HEK293 (cell line): ENCODE data around the gene STAP2.
A peak's percentile ranks its signal among the peaks of the same experiment; 100 is the strongest.

Experiments
- GFI1B ChIP-seq: fragments of 450-650 bp; formaldehyde crosslinking; IDR thresholded peaks from 2 replicates; pipeline ENCODE4 v1.5.1; 2016; ENCODE audit warnings: missing biosample characterization, missing genetic modification characterization
- GLIS1 ChIP-seq: fragments of 450-650 bp; formaldehyde crosslinking; IDR thresholded peaks from 2 replicates; pipeline ENCODE4 v1.5.1; 2016; ENCODE audit warnings: missing biosample characterization, missing genetic modification characterization
- OVOL3 ChIP-seq: fragments of 450-650 bp; formaldehyde crosslinking; IDR thresholded peaks from 2 replicates; pipeline ENCODE4 v1.5.1; 2016; ENCODE audit warnings: missing biosample characterization, missing genetic modification characterization
- PRDM4 ChIP-seq: fragments of 450-650 bp; formaldehyde crosslinking; IDR thresholded peaks from 2 replicates; pipeline ENCODE4 v1.5.1; 2017; ENCODE audit warnings: missing biosample characterization, missing genetic modification characterization
- REST ChIP-seq: fragments of 450-650 bp; formaldehyde crosslinking; IDR thresholded peaks from 2 replicates; pipeline ENCODE4 v1.5.1; 2016; ENCODE audit warnings: missing biosample characterization, missing genetic modification characterization
- SALL2 ChIP-seq: fragments of 450-650 bp; formaldehyde crosslinking; IDR thresholded peaks from 2 replicates; pipeline ENCODE4 v1.5.0; 2017; ENCODE audit warnings: missing biosample characterization, mild to moderate bottlenecking, missing genetic modification characterization, borderline replicate concordance
- YY2 ChIP-seq: fragments of 450-650 bp; formaldehyde crosslinking; IDR thresholded peaks from 2 replicates; pipeline ENCODE4 v1.5.1; 2016; ENCODE audit warnings: missing biosample characterization, missing genetic modification characterization
- ZBTB48 ChIP-seq: fragments of 450-650 bp; formaldehyde crosslinking; IDR thresholded peaks from 2 replicates; pipeline ENCODE4 v1.5.1; 2016; ENCODE audit warnings: missing biosample characterization, missing genetic modification characterization
- ZBTB49 ChIP-seq: fragments of 450-650 bp; formaldehyde crosslinking; IDR thresholded peaks from 2 replicates; pipeline ENCODE4 v1.5.1; 2016; ENCODE audit warnings: missing biosample characterization, missing genetic modification characterization, low read depth
- ZNF10 ChIP-seq: fragments of 450-650 bp; formaldehyde crosslinking; IDR thresholded peaks from 2 replicates; pipeline ENCODE4 v1.5.1; 2017; ENCODE audit warnings: missing biosample characterization, missing genetic modification characterization
- ZNF132 ChIP-seq: fragments of 450-650 bp; formaldehyde crosslinking; IDR thresholded peaks from 2 replicates; pipeline ENCODE4 v1.5.1; 2017; ENCODE audit warnings: missing biosample characterization, missing genetic modification characterization, borderline replicate concordance
- ZNF155 ChIP-seq: fragments of 450-650 bp; formaldehyde crosslinking; IDR thresholded peaks from 2 replicates; pipeline ENCODE4 v1.5.1; 2016; ENCODE audit warnings: missing biosample characterization, missing genetic modification characterization
- ZNF169 ChIP-seq: fragments of 450-650 bp; formaldehyde crosslinking; IDR thresholded peaks from 2 replicates; pipeline ENCODE4 v1.5.1; 2016; ENCODE audit warnings: missing biosample characterization, missing genetic modification characterization
- ZNF184 ChIP-seq: fragments of 450-650 bp; IDR thresholded peaks from 2 replicates; pipeline ENCODE4 v1.5.1; 2018; ENCODE audit warnings: missing biosample characterization, mild to moderate bottlenecking, missing genetic modification characterization
- ZNF211 ChIP-seq: fragments of 450-650 bp; formaldehyde crosslinking; IDR thresholded peaks from 2 replicates; pipeline ENCODE4 v1.5.1; 2016; ENCODE audit warnings: low read depth, missing biosample characterization, missing genetic modification characterization
- ZNF302 ChIP-seq: fragments of 450-650 bp; formaldehyde crosslinking; IDR thresholded peaks from 2 replicates; pipeline ENCODE4 v1.5.1; 2016; ENCODE audit warnings: missing biosample characterization, missing genetic modification characterization, low read depth
- ZNF311 ChIP-seq: fragments of 450-650 bp; formaldehyde crosslinking; IDR thresholded peaks from 2 replicates; pipeline ENCODE4 v1.5.1; 2017; ENCODE audit warnings: missing biosample characterization, missing genetic modification characterization, borderline replicate concordance
- ZNF354C ChIP-seq: fragments of 450-650 bp; formaldehyde crosslinking; IDR thresholded peaks from 2 replicates; pipeline ENCODE4 v1.5.1; 2016; ENCODE audit warnings: missing biosample characterization, missing genetic modification characterization, low read depth, borderline replicate concordance
- ZNF366 ChIP-seq: fragments of 450-650 bp; formaldehyde crosslinking; conservative IDR thresholded peaks from 2 replicates; pipeline ENCODE4 v1.5.1; 2016; ENCODE audit warnings: missing biosample characterization, missing genetic modification characterization
- ZNF37A ChIP-seq: fragments of 450-650 bp; IDR thresholded peaks from 2 replicates; pipeline ENCODE4 v1.5.1; 2018; ENCODE audit warnings: missing biosample characterization, missing genetic modification characterization
- ZNF404 ChIP-seq: fragments of 450-650 bp; formaldehyde crosslinking; IDR thresholded peaks from 2 replicates; pipeline ENCODE4 v1.5.1; 2017; ENCODE audit warnings: missing biosample characterization, missing genetic modification characterization
- ZNF423 ChIP-seq: fragments of 450-650 bp; formaldehyde crosslinking; IDR thresholded peaks from 2 replicates; pipeline ENCODE4 v1.5.1; 2016; ENCODE audit warnings: missing biosample characterization, missing genetic modification characterization
- ZNF426 ChIP-seq: fragments of 450-650 bp; formaldehyde crosslinking; IDR thresholded peaks from 2 replicates; pipeline ENCODE4 v1.5.1; 2017; ENCODE audit warnings: missing biosample characterization, missing genetic modification characterization, mild to moderate bottlenecking, inconsistent platforms, moderate library complexity
- ZNF555 ChIP-seq: fragments of 450-650 bp; formaldehyde crosslinking; conservative IDR thresholded peaks from 2 replicates; pipeline ENCODE4 v1.5.1; 2017; ENCODE audit warnings: missing biosample characterization, mild to moderate bottlenecking, missing genetic modification characterization, inconsistent platforms
- ZNF585B ChIP-seq: fragments of 450-650 bp; formaldehyde crosslinking; IDR thresholded peaks from 2 replicates; pipeline ENCODE4 v1.5.1; 2016; ENCODE audit warnings: missing biosample characterization, missing genetic modification characterization
- ZNF600 ChIP-seq: fragments of 450-650 bp; formaldehyde crosslinking; IDR thresholded peaks from 2 replicates; pipeline ENCODE4 v1.5.1; 2016; ENCODE audit warnings: missing biosample characterization, missing genetic modification characterization
- ZNF664 ChIP-seq: fragments of 450-650 bp; formaldehyde crosslinking; IDR thresholded peaks from 2 replicates; pipeline ENCODE4 v1.5.1; 2016; ENCODE audit warnings: missing biosample characterization, missing genetic modification characterization
- ZNF704 ChIP-seq: fragments of 450-650 bp; formaldehyde crosslinking; IDR thresholded peaks from 2 replicates; pipeline ENCODE4 v1.5.1; 2016; ENCODE audit warnings: missing biosample characterization, missing genetic modification characterization
- ZNF837 ChIP-seq: fragments of 450-650 bp; formaldehyde crosslinking; IDR thresholded peaks from 2 replicates; pipeline ENCODE4 v1.5.1; 2016; ENCODE audit warnings: missing biosample characterization, missing genetic modification characterization
- ZSCAN4 ChIP-seq: fragments of 450-650 bp; formaldehyde crosslinking; IDR thresholded peaks from 2 replicates; pipeline ENCODE4 v1.5.1; 2017; ENCODE audit warnings: missing biosample characterization, missing genetic modification characterization

The STAP2 gene

GRCh38 chr19:4279530-4280422 is 58.9 kb downstream of the STAP2 start (continued):
- TF ChIP-seq ZNF302 (tag by site-specific recombination) (no peak), ZNF155 (no peak), ZNF704 (tag by site-specific recombination) (no peak), ZNF555 (tag by site-specific recombination) (no peak), ZBTB49 (no peak), ZNF600 (tag by site-specific recombination) (no peak), ZNF837 (tag by site-specific recombination) (no peak), REST (tag by site-specific recombination) (no peak), ZSCAN4 (tag by site-specific recombination) (no peak), OVOL3 (no peak), YY2 (no peak), ZNF10 (tag by site-specific recombination) (no peak), ZNF311 (no peak), ZNF664 (tag by site-specific recombination) (no peak), GLIS1 (tag by site-specific recombination) (peak; percentile 76), ZNF184 (tag by site-specific recombination) (no peak), ZNF211 (no peak), ZNF354C (tag by site-specific recombination) (no peak), ZNF132 (no peak), GFI1B (tag by site-specific recombination) (no peak), ZNF37A (tag by site-specific recombination) (no peak), ZBTB48 (no peak), ZNF426 (tag by site-specific recombination) (no peak), SALL2 (tag by site-specific recombination) (no peak), ZNF169 (tag by site-specific recombination) (no peak), ZNF423 (tag by site-specific recombination) (0 out of 2 replicates have a peak, but pooled peaks have one; percentile 44), ZNF404 (no peak), ZNF585B (no peak), PRDM4 (tag by site-specific recombination) (no peak), ZNF366 (peak; percentile 79)
